HG03039 (cell line): ENCODE results near the gene HOXB6.

Source experiments
- ATAC-seq: cut with Tn5 transposase; IDR thresholded peaks from one replicate; pipeline ENCODE4 v1.9.1; 2021; ENCODE audit warnings: mild to moderate bottlenecking, moderate library complexity; ENCODE audit not compliant: unreplicated experiment

The HOXB6 gene

DNA sequence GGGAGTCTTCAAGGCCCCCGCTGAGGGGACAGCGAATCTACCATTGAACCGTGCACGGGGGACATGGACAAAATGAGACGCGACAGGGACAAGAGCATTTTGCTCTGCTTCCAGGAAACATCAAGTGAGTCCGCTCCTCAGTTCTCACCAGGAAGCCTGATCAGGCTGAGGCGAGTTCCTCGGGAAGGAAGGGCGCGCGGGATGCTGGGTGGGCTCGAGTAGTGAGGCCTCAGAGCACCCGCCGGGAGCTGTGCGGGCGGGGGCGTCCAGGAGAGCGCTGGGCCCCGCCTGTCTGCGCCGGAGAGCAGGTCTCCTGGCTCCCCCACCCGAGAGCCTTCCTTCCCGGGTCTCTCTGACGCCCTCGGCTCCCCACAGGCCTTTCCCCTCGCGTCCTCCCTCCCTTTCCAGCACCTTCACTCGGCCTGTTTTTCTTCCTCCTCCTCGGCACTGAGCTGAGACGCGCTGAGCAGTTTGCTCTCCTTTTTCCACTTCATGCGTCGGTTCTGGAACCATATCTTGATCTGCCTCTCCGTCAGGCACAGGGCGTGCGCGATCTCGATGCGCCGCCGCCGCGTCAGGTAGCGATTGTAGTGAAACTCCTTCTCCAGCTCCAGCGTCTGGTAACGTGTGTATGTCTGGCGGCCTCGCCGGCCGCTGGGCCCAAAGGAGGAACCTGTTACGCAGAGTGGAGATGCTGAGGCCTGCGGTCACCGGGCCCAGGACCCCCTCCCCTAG is 8.6 kb downstream of the HOXB6 start:
- ATAC-seq: no peak

DNA sequence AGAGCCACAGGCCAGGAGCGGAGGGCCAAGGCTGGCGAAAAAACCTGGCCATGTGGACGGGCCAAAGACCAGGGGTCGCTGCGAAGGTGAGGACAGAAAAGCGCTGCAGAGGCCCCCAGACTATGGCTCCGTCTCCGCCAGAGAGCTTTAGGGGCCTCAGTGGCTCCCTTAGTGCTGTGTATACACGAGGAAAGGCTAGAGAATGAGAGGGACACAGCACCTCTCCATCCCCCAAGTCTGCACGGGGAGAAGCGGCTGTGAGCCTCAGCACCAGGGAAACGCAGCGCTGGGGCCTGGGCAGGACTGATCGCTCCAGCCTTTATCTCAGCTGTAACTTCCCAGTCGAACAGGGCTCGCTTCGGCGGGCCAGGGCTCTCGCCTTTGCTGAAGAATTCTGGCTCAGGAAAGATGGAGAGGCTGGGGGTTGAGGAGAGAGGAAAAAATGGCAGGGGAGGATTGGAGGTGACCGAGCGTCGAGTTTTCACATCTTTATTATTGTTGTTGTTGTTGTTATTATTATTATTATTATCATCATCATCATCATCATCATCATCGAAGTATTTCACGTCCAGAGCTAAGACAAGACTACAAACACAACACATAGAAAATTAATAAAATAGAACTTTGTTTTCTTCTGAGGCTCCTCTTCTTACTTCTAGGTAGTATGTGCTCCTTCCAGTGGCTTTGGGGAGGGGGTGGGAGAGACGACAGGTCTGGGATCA is 9.3 kb downstream of the HOXB6 start:
- ATAC-seq: no peak

DNA sequence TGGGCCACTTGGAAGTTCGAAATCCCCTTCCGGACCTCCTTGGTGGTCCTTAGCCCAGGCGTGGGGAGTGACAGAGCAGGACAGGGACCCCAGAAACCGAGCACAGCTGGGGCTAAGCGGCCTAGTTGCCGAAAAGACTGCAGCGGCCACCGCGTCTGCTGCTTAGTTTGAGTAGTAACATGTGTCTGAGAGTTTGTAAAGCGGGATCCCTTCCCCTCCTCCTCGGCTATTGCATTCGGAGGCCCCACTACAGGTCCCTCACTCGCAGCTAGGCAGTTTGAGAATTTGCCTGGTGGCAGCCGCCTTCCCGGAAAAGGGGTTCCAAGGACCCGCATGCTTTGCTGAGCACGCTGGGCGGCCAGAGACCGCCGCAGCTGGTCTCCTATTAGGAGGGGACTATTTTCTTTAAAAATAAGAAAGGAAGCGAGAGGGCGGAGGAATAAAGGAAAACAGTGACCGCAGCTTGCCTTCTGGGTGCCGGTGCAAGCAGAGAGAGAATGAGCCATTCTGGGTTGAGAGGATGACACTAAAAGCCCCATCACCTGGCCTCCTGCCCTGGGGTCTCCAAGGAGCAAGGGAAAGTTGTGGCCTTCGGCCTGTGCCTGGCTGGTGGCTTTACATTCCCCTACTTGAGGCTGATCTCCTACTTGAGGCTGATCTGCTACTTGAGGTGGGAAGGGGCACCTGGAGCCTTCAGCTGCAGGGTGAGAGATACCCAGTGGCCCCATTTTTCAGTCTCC is 10.1 kb downstream of the HOXB6 start:
- no peak for ATAC-seq

DNA sequence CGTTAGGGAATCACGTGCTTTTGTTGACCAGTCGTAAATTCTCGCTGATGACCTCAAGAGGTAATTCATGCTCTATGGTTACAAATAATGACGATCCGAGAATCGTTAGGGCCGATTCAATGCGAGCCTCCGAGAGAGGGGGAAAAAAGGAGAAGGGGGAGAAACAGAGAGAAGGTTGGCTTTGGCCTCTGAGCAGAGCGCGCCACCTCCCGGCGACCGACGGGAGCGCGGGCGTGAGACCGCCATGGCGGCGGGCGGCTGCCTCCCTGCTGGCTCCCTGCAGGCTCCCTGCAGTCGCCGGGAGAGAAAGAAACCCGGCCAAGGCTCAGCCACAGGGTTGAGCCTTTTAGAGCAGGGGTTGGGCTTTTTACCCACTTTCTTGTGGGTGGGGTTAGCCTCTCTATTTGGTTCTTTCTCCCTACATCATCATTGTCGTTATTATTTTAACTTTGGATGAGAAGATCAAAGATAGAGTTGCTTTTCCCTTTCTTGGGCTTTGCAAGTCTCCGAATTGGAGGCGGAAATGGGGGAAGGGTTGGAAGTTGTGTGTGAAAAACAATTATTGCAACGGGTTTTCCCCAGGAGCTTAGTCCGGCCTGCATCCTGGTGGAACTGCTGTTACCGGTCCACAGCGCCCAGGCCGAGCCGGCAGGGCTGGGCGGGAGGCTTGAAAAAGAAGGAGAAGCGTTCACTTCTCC is 10.8 kb downstream of the HOXB6 start:
- no peak for ATAC-seq

DNA sequence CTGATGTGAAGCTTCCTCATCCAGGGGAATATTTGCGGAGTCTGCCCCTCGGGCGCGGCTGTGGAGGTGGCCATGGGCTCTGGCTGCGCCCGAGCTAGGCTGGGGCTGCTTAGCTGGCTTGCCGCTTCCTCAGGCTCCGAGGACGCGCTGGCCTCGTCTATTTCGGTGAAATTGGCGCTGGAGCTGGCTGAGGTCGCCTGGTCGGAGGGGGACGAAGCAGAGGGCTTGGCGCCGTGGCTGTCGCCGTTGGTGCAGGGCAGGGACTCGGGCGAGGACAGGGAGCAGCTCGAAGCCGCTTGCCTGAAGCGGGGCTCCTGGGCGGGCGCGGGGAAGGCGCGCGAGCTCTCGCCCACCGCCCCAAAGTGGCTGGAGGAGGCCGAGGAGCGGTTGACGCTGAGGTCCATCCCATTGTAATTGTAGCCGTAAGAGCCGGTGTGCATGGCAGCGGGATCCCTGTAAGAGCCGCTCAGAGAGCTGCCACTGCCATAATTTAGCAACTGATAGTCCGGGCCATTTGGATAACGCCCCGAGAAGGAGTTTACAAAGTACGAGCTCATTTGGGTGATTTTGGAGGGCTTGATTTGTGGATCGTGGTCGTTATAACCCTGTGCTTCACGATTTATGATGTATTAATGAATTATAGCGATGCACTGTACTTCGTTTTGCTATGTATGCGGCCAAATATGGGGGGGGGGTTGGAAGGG is 11.5 kb downstream of the HOXB6 start, which contains the start of gene HOXB5:
Gene HOXB5 (minus strand): TSS at position 654 of the 704 bp plus-strand sequence. CDS start 97 bp downstream, at position 557.
- no peak for ATAC-seq

DNA sequence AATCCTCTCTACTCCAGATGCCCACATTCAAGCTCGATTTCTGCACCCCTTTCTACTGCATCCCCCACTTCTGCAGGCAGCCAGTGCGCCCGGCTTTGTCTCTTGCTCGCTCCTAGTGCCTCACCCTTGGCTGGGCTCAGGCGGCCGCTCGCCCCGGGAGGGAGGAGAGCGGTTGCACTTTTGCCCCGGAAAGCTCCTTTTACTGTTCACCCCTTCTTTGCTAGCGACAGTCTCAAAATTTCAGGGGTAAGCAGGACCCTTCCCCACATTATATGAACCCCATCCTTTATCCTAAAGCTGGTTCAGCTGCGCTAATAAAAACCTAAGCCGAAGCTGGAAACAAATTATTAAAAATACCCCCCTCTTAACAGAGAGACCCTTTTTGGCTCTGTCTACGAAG is 12.2 kb downstream of the HOXB6 start:
- no peak for ATAC-seq

DNA sequence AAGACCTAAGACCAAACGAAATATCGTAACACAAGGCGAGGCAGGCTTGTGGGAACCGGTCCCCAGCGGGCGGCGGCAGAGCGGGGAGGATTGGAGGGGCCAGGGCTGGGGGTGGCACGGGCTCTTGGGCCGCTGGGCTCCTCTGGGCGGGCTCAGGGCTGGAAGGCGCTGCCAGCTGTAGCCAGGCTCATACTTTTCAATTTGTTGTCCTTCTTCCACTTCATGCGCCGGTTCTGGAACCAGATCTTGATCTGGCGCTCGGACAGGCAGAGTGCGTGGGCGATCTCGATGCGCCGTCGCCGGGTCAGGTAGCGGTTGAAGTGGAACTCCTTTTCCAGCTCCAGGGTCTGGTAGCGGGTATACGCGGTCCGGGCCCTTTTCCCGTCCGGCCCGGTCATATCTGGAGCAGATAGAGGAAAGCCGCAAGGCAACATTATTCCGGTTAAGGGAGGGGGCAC is 12.7 kb downstream of the HOXB6 start:
- no peak for ATAC-seq

DNA sequence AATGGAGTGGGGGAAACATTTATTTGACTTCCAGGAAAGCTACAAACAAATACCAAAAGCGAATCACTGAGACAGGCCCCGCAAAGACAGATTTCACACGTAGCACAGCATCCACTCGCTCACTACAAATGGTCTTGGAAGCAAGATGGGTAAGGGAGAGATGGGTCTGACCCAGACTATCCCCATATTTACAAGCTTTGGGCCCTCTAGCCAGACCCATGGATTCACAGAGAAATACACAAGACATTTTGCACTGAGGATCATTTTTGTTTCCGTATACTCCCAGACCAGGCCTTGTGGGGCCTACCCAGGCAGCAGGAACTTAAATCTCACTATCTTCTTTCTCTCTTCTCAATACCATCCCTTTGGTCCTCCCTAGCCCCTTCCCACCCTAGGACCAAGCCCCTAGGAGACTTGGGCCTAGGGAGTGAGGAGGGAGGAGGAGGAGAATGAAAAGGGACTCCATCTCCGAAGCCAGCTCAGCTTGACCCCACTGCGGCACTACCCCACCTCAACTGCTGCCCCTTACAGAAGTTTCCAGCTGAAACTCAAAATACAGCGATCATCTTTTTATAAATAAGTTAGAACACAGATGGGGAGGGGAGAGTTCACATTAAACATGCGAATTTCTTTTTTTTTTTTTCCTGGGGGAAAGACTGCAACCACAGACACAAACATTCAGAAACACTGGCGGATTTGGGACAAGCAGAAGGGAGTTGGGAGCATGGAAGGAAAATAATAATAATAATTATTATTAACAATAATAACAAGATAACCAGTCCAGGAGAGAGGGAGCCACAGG is 13.3 kb downstream of the HOXB6 start:
- no peak for ATAC-seq

DNA sequence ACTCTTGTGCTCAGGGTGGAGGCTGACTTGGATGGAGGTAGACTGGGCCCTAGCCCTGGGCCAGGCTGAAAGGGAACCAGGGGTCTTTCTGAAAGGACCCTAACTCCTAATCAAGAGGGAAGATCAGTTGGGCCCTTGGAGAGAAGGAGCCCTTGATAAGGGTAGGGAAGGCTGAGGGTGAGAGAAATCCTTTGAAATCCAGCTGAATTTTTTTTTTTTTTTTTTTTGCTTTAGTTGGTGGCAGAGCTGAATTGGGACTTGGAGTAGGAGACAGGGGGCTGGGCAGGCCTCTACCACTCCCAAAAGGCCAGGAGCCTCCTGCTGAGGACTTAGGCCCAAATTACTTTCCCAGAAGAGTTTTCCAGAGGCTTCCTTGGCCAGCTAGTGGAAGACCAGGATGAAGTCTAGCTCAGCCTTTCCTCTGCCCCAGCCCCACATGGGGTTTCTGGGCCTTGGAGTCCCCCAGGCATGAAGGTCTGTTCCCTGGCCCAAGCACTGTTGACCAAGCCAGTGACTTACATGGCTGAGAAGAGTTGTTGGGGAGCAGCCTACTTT is 14.1 kb downstream of the HOXB6 start:
- no peak for ATAC-seq

DNA sequence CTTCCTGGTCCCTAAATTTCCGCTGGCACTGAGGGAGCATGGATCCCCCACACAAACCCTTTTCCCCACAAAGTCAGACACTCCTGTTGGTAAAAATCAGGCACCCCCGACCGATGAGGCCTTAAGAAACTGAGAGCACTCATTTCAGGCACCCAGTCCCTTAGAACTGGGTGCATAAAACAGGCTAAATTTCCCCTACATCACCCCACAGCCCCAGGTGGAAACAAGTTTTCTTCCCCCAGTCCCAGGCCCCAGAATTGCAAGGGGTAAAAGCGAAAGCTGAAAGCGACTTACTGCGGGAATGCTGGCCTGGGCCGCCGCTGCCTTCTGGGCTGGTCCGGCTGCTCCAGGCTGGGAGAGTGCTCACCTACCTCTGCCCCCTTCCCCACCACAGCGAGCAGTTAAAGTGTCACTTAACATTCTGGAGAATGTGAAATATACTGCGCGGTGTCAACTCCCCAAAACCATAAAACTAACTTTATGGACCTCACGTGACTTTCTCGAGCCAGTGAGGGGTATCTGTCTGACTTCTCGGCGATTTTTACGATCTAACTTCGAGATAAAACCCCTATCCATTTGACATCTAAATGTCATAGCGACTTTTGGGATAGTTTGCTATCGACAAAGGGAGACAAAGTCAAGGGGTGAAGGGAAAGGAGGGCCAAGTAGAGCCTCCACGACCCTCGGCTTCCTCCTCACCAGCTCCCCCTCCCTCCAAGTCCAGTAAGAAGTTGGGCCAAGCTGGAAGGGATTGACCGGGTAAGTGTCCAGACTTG is 14.8 kb downstream of the HOXB6 start, which contains the start of gene HOXB3:
Gene HOXB3 (minus strand): TSS at position 411 of the 776 bp plus-strand sequence. CDS start 37,767 bp downstream, outside the sequence.
- ATAC-seq: no peak

DNA sequence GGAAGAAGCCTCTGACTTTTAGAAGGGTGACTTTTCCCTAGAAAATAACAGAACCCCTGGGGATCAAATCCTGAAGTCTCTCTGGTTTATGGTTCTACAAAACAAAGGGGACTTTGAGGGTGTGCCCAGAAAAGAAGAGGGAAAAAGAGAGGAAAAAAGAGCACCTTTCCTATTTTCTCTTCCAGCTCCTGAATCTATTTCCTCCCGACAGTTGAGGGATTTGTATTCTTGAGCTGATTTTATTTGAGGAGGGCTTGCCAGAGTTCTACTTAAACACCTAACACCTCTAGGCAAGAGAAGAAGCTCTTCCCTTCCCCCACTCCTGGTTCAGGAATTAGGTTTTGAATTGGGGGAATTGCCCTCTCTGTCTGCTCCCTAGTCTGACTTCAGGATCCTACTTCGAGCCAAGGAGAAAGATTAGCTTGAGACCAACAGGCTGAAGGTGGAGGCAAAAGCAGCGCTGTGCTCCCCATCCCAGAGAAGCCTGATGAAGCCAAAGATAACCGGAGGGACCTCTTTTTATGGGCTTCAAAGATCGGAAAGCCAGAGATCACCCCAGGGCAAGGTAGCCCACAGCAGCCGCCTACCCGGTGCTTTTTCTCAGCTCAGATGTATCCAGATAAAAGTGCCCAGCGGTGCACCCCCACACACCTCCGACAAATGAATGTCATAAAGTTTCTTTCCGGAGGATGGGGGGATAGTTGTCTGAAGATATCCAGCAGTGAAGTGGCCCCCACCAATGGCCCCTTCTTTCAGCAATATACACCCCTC is 15.5 kb downstream of the HOXB6 start:
- ATAC-seq: no peak

DNA sequence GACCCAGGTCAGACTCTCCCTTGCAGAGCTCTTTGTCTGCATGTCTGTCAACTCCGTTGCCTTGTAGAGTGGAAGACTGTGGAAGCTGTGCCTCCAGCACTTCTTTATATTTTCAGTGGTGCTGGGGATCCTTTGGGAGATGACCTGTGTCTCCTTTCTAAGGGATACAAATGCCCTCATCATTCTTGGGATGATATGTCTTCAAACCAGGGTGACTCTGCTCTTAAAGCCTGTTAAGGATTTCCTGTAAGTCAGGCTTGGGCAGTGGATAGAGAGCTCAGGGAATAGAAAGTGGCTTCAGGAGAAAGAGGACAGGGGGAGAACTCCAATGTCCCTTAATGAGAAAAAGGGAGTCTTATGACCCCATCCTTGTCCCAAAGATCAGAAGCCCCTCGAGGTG is 16.3 kb downstream of the HOXB6 start:
- no peak for ATAC-seq

DNA sequence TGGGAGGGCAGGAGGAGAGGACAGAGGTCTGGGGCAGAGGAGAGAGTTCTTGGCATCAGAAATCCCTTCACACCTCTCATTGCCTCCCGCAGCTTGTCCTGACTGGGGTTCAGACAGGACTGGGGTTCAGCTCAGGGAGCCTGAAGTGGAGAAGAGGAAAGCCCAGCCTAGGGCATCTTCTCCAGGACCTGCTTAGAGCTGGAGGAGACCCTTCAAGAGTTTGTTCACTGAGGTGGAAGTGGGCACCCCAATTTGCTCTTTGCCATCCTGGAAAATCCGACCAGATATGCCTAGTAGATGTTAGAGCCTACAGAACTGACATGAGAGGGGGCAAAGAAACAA is 16.7 kb downstream of the HOXB6 start:
- ATAC-seq: no peak

DNA sequence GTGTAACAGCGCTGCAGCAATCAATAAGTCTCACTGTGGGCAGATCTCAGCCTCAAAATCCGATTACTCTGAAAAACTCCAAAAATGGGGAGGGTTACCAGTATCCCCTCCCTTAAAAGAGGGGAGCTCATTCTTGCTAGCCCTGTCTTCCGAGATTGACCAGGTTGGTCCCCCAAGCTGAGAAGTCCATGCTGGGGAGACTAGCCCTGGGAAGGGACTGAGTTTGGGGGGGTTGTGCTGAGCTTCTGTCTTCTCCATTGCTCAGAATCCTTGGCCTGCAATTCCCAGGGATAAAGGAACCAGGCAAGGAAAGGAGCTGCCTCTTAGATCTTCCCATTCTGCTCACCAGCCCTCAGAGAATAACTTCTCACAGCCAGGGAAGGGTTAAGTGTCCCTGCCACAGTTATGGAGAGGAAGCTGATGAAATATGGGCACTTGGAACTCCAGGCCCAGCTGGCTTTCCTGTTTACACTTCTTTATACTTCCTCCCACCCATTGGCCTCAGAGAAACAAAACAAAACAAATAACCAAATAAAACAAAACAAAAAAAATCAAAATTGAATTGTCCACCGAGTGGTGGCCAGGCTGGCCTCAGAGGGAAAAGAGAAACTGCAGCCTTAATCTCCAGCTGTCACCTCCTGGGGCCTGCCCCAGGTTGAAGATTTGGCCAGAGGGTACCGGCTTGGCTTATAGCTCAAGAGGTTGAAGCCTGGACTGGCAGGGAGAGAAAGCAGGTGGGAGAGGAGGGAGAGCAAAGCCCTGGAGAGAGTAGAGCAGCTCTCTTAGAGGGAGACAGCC is 17.3 kb downstream of the HOXB6 start:
- ATAC-seq: no peak

DNA sequence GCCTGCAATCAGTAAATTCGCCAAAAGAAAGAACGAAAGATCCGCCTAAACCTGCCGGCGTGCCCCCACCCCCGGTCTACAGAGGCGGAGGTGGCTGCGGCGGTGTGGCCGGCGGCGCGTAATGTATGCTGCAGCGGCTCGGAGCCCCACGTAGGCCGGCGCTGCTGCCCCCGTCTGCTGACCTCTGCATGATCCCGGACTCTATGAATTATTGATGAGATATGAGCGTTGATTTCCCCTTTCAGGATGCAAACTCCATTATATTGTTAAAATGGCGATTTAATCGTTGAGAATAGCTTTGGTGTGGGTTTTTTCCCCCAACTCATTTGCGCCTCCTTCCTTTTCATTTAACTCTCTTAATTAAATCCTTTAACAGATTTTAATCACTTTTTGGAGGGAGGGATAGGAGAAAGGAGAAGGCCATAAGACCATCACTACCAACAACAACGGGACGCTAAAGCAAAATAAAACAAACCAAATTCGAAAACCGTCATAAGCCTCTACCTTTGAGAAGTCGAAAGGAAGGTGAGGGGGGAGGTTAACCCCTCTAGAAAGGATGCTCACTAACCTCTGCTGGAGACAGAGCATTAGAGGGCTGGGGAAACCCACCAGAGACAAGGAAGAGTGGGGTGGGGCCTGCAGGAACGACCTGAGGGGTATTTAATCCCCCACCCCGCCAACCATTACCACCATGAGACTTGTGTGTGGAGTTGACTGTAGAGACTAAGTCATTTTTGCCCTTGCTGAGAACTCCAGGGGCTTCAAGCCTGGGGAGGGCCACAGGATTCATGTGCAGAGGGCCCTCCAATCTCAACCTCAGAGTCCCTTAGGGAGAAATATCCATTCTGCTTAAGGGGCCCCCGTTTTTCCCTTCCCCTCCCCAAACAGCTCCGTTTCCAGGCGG is 18.2 kb downstream of the HOXB6 start:
- no peak for ATAC-seq

DNA sequence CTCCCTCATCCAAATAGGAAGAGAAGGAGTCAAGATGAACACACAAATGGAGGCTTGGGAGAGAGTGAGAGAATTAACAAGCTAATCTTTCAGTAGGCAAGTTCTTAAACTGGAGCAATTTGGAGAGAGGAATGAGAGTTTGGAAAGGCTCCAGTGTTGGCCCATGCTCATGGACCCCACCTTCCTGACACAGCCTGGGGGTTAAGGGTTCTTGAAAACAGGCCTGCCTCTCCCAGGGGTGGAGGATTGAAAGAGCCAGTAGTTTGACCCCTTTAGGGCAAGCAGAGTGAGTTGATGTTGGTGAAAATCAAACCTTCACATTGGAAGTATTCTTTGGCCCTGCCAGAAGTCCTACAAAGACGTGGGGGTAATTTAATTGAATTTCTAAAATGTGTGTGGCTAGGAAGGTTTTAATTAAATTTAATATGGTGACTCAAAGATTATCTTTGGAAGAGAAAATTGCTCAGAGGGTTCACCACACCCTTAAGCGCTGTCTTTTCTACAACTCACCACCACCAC is 20.5 kb downstream of the HOXB6 start:
- no peak for ATAC-seq
